ENCODE results near the gene CYTIP.
A peak's percentile ranks its signal among the peaks of the same experiment; 100 is the strongest.

CYTIP gene

GRCh38 chr2:157443795-157444640 lies at the start of gene CYTIP:
CYTIP (minus strand) TSS chr2:157444089; CDS start chr2:157444020, 69 bp downstream.
- no peak for DNase-seq

- peak; percentile 40 for DNase-seq
Observed at GRCh38 chr2:157492189-157492773, 48.4 kb upstream of the CYTIP start.

- no peak for DNase-seq
Observed at GRCh38 chr2:157489983-157490382, 46.1 kb upstream of the CYTIP start.

- DNase-seq = peak; percentile 91
Observed at GRCh38 chr2:157488877-157489276, 45.0 kb upstream of the CYTIP start.

DNA sequence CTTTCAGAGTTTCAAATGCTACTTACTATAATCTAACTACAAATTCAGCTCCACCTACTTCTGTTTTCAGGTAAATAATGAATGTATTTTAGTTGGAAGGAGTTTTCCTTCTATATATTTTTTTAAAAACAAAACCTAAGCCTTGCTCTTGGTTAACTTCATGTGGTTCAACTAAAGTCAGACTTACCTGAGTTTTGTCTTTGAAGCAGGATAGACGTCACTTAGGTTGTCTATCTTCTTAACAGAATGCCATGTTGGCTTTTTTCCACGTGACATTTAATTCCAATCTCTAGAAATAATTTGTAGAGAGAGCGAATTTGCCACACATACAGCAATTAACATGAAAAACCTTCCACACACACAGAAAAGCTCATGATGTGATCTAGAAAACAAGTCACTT lies 43.9 kb upstream of the CYTIP start:
- no peak for DNase-seq

DNA sequence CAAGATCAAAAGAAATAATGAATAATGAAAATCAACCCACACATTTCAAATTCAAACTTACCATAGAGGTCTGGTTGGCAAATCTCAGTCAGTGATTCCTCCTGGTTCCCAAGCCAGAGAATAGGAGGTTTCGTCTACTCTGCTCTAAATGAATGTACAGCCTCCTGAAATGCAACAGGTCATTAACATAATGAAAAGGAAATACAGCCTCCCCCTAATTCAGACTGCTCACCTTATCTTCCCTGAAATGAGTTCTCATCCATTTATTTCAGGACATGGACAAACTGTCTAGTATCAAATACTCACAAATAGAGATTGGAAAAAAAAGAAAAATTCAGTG lies 43.4 kb upstream of the CYTIP start:
- no peak for DNase-seq

DNA sequence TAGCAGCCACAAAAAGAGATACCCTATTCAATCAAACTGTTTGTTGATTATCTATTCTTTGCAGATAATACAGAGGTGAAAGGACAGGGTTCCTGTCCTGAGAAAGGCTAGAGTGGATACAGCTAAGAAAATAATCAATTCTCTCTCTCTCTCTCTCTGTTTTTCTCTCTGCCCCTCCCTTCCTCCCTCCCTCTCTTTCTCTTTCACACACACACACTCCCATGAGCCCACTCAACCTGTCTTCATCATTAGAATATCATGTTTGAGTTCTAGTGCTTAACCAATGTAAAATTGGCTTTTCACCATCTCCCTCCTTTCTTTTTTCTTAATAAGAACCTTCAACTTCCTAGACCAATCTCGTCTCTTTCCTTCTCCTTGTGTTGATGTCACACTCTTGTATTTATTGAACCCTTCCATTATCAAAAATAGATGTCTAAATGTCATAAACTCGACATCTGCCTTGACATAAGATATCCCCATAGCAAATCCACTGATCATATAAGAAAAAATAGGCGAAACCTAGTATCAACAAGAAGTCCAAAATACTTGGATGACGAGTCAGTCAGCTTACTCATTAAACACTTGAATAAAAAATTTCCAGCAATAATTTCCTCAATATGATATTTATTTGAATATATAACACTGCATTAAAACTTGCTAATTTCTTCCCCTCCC lies 42.8 kb upstream of the CYTIP start:
- DNase-seq = no peak

- no peak for DNase-seq
Observed at GRCh38 chr2:157480182-157480961, 36.5 kb upstream of the CYTIP start.

GRCh38 chr2:157479081-157480027 lies 35.5 kb upstream of the CYTIP start:
- no peak for DNase-seq

DNA sequence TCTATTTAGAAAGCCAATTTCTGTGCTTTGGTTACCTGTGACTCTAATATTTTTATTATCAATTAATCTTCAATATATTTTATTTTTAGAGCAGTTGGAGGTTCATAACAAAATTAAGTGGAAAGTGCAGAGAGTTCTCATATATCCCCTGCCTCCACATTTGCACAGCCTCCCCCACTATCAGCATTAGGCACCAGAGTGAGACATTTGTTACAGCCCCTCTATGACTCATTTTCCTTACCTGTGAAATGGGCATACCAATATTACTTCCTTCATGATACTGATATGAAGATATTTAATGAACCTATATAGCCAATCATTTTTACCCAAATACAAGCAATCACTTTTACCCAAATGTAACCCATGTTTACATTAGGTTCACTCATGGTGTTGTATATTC lies 34.0 kb upstream of the CYTIP start:
- no peak for DNase-seq

DNA sequence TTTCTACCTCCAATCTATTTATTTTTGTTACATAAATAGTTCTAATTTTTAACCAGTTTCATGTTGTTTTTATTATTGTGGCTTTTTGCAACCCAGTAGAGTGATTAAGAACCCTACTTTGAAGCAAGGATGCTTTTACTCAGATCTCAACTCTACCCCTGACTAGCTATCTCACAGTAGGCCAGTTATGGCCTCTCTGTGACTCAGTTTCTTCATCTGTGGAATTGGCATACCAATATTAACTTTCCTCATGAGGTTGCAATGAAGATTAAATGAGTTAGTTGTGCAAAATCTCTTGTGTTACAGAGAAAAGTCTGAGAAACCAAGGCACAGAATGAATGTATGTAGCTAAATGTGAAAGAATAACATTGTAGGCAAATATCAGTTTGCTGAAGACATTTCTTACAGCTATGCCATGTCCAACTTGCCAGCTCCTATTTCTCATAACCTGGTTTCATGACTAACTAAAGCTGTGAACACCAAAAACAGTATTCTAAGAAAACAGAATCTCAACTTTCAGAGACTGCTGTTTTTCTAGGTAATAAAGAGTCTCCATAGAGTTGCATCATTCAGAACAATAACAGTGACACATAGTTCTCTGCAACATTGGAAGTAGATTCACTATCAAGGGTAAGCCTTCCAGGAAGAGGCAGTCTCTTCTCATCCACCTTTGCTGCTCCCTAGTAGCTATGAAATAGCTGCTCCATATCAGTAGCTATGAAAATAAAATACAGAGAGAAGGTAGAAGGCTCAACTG lies 33.2 kb upstream of the CYTIP start:
- DNase-seq = peak; percentile 76

DNA sequence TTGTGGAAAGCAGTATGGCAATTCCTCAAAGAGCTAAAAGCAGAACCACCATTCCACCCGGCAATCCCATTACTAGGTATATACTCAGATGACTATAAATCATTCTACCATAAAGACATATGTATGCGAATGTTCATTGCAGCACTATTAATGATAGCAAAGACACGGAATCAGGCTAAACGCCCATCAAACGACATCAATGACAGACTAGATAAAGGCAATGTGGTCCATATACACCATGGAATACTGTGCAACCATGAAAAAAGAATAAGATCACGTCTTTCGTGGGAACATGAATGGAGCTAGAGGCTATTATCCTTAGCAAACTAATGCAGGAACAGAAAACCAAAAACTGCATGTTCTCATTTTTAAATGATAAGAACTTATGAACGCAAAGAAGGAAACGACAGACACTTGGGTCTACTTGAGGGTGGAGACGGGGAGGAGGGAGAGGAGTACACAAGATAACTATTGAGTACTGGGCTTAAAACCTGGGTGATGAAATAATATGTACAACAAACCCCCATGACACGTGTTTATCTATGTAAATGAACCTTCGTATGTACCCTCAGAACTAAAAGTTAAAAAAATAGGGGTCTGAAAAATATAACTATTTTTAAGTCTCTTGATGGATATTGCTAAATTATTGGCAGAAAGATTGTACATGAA lies 32.0 kb upstream of the CYTIP start:
- DNase-seq = no peak

GRCh38 chr2:157473581-157473980 lies 29.7 kb upstream of the CYTIP start:
- peak; percentile 28 for DNase-seq

DNA sequence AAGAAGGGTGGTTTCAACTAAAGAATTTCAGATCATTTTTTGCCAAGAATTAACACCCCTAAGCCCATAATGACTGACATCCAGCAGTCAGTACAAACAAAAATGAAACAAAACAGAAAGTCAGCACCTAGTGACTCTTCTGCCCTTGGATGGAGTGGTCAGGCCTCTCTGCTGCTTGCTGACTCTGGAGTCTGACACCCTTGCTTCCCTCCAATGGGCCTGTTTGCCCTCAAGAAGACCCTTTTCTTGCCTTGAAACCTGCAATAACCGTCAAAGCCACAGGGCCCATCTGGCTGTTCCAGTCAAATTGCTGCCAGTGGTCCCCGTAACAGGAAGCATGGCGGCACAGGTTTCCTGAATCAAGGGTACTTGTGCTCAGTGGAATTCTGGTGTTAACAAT lies 27.2 kb upstream of the CYTIP start:
- DNase-seq = no peak

DNA sequence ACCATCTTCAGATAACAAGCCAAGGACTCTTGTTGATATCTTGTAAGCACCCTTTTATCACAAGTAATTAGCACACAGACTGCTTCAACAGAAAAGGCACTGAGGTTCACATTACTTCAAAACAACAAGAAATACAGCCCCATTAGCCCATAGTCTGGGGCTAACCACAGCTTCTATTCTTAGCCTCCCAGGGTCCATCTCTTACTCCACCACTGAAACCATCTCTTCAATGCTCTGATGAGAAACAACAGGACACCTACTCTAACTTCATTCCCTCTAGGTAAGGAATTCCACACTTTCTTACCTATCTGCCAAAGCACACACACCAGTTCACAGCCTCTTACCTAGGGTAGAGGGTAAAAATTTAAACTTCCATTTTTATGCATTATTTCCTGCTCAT lies 26.4 kb upstream of the CYTIP start:
- no peak for DNase-seq

GRCh38 chr2:157469726-157470125 lies 25.8 kb upstream of the CYTIP start:
- no peak for DNase-seq

DNA sequence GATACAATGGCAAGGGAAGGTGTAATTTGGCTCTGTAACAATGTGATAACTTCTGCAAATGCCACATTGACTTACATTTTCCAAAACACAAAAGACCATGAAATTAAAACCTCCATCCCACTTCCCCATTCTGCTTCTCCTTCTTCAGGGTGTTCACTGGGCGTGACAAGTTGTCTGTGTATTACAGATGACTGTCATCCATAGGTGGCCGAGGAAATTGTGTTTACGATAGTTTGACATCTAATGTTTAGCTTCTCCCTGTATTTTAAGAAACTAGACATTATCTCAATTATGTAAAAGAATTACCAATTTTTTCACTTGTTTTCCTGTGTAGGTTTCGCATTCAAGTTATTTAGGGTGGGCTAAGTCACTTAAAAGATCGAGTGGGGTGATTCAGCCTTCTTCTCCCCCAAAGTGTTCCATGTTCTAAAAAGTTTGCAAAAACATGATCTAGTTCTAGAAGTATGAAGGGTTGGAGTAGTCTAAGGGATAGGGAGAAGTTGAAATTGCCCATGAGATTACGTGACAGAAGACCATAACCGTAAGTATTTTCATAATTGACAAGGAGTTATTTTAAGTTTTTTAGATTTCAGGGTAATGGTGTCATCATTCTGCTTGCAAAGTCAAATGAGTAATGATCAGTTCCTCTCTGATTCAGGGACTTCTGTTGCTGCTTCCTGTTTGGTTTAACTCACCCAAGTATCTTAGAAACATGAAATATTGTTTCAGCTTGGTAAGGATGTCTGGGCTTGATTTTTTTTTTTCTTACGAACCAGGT lies 25.2 kb upstream of the CYTIP start:
- DNase-seq = peak; percentile 83

DNA sequence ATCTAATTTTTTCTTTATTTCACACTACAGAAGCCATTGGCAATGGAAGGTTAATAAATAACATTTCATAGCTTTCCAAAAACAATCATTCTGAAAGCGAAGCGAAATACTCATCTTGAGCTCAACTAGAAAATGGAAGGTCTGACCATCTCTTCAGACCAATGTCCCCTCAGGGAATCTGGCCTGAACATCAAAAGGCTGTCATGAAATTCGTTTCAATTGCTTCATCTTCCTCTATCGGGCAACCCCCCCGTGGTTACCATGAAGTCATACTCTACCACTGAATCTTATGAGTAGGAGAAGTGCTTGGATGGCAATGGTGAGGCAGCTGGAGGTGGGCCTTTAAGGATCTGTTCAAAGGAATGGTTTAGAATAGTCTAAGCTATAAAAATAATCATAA lies 22.9 kb upstream of the CYTIP start:
- DNase-seq = no peak

GRCh38 chr2:157465554-157465953 lies 21.7 kb upstream of the CYTIP start:
- no peak for DNase-seq

DNA sequence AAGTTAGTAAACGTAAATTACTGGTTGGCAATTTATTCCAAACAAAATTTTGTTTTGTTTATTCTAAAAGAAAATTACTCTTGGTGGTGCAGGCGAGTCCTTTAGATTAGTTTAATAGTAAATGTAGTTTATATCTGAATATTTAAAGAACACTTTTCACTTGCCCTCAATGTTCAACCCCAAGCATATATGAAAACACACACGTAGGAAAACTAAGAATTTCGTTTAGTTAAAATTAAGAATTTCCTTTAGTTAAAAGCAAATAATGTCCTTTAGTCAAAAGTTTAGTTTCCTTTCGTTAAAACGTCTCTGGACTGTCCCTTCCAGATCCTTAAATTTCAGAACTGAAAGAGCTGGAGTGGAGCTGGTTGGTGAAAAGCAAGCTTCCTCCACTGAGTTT lies 19.1 kb upstream of the CYTIP start:
- DNase-seq = no peak

Measured in kidney glomerular epithelial cell (primary cell).